GM23248 (cell line): Measurements from ENCODE around the gene MLF2. TPM values are rescaled to one million over a fixed set of nuclear protein-coding genes. Genes with fewer than 3 reads are reported as not detected.

Source experiments
- DNase-seq: peaks from one replicate; pipeline ENCODE4 v3.0.0-alpha.2; 2015
- H2AFZ ChIP-seq: fragments of 200-600 bp; sonication (generic); 2 replicates; pipeline ENCODE4 v1.6.1; 2016; ENCODE audit warnings: antibody characterized with exemption
- H3F3A ChIP-seq: fragments of 200-600 bp; sonication (generic); 2 replicates; pipeline ENCODE4 v1.6.1; 2016; ENCODE audit warnings: mild to moderate bottlenecking, antibody characterized with exemption, mixed run types; ENCODE audit not compliant: insufficient read depth
- H3K27ac ChIP-seq: fragments of 200-600 bp; sonication (generic); 2 replicates; pipeline ENCODE4 v1.5.1; 2016; ENCODE audit warnings: mild to moderate bottlenecking
- H3K27me3 ChIP-seq: fragments of 200-600 bp; sonication (generic); replicated peaks from 2 replicates; pipeline ENCODE4 v1.6.1; 2016; ENCODE audit warnings: mild to moderate bottlenecking; ENCODE audit not compliant: insufficient read depth
- H3K36me3 ChIP-seq: fragments of 200-600 bp; sonication (generic); 2 replicates; pipeline ENCODE4 v1.6.1; 2016; ENCODE audit warnings: low read depth, mild to moderate bottlenecking
- H3K4me1 ChIP-seq: fragments of 200-600 bp; sonication (generic); 2 replicates; pipeline ENCODE4 v1.6.1; 2016; ENCODE audit warnings: mild to moderate bottlenecking; ENCODE audit not compliant: insufficient read depth
- H3K4me2 ChIP-seq: fragments of 200-600 bp; sonication (generic); one replicate; pipeline ENCODE4 v1.6.1; 2016; ENCODE audit warnings: mild to moderate bottlenecking; ENCODE audit not compliant: unreplicated experiment
- H3K4me3 ChIP-seq: fragments of 200-600 bp; sonication (generic); 2 replicates; pipeline ENCODE4 v1.5.1; 2016; ENCODE audit warnings: mild to moderate bottlenecking
- H3K79me2 ChIP-seq: fragments of 200-600 bp; sonication (generic); 2 replicates; pipeline ENCODE4 v1.6.1; 2016; ENCODE audit warnings: mild to moderate bottlenecking; ENCODE audit not compliant: insufficient read depth
- H3K9ac ChIP-seq: fragments of 200-600 bp; sonication (generic); 2 replicates; pipeline ENCODE4 v1.6.1; 2016; ENCODE audit warnings: mild to moderate bottlenecking
- H3K9me2 ChIP-seq: fragments of 200-600 bp; sonication (generic); 2 replicates; pipeline ENCODE4 v1.6.1; 2016; ENCODE audit warnings: mixed run types, mild to moderate bottlenecking, moderate library complexity; ENCODE audit not compliant: insufficient read depth
- H3K9me3 ChIP-seq: fragments of 200-600 bp; sonication (generic); one replicate; pipeline ENCODE4 v1.6.1; 2017; ENCODE audit warnings: low read depth
- H4K20me1 ChIP-seq: fragments of 200-600 bp; sonication (generic); 2 replicates; pipeline ENCODE4 v1.6.0; 2016; ENCODE audit not compliant: insufficient read depth
- EZH2 ChIP-seq: fragments of 200-600 bp; sonication (generic); IDR thresholded peaks from 2 replicates; pipeline ENCODE4 v1.6.1; 2018; ENCODE audit warnings: antibody characterized with exemption, mild to moderate bottlenecking; ENCODE audit not compliant: insufficient read depth, poor library complexity, severe bottlenecking
- EZH2phosphoT487 ChIP-seq: fragments of 200-600 bp; sonication (generic); IDR thresholded peaks from 2 replicates; pipeline ENCODE4 v1.6.1; 2018; ENCODE audit warnings: antibody characterized with exemption, moderate library complexity, mild to moderate bottlenecking, low read depth; ENCODE audit not compliant: insufficient read depth
- WGBS, 2 experiments: methylation state at CpG; one replicate each; pipeline ENCODE4 v1.1.6; 2015 to 2017; ENCODE audit warnings: low lambda C conversion rate in 2 of 2, low coverage in 1 of 2; ENCODE audit errors: missing lambda C conversion rate in 2 of 2; 5-methylcytosine and 5-hydroxymethylcytosine counted together
- in situ Hi-C: fragments of 300-500 bp; cut with MboI; formaldehyde crosslinking; loops from 2 replicates; pipeline ENCODE4 v1.15.0; 2020
- polyA plus RNA-seq: library from polyadenylated mRNA; unstranded; fragments of >200 nt; fragmentation: Nextera tagmentation; extraction: Ambion mirVana; gene quantifications from 2 replicates; pipeline ENCODE4 v1.2.1, GENCODE V29; 2016
- total RNA-seq: library from RNA; depleted of rRNA; stranded (reverse); fragments of >200 nt; shearing (Covaris generic); gene quantifications from 2 replicates; pipeline ENCODE4 v1.2.3, GENCODE V29; 2014

MLF2 gene
- total and polyA plus RNA-seq, 2 experiments from 2014 or later = 313 to 386 TPM

DNA sequence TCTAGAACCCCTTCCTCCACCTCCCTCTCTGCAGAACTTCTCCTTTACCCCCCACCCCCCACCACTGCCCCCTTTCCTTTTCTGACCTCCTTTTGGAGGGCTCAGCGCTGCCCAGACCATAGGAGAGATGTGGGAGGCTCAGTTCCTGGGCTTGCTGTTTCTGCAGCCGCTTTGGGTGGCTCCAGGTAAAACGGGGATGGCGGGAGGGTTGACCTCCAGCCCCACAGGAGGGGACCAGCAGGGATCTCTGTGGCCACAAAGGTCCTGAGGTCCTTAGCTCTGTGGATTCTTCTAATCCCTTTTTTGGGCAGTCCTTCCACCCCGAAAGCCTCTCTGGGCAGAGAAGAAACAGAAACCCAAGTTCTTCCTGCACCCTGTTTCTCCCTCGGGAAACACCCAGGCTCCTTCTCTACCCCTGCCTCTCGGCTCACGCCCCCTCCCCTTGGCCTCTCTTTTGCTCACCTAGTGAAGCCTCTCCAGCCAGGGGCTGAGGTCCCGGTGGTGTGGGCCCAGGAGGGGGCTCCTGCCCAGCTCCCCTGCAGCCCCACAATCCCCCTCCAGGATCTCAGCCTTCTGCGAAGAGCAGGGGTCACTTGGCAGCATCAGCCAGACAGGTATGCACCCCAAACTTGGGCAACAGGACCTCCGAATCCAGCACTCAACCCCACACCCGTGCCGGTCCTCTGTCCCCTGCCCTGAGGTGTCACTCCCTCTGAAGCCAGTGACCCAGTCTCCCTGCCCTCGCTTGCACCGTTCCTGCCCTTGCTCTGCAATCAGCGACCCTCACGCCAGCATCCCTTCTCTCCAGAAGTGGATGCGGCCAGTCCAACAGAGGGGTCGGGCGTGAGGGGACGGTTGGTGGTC, 20.0 kb upstream of the MLF2 start:
- Histone ChIP-seq H3K4me3 (no peak overlapping the region), H2AFZ (no peak overlapping the region), H3K4me1 (peaks cover 9% of the 10 kb centered on the region), H3F3A (peaks cover 16% of the 10 kb centered on the region), H3K79me2 (peaks cover 22% of the 10 kb centered on the region), H3K4me2 (no peak overlapping the region), H3K9ac (no peak overlapping the region), H3K9me2 (no peaks in the 10 kb centered on the region), H3K9me3 (no peaks in the 10 kb centered on the region), H4K20me1 (peaks cover 9% of the 10 kb centered on the region; the same call in 1 of the 2 replicates), H3K27me3 (no peaks in the 10 kb centered on the region), H3K27ac (no peak overlapping the region), H3K36me3 (peaks cover 7% of the 10 kb centered on the region; the same call in 1 of the 2 replicates)
- WGBS, 2 experiments = 89 to 92% methylated on average over 21 of the region's 21 CpGs
- DNase-seq = no peak
- no peak for TF ChIP-seq EZH2
- no peak for TF ChIP-seq EZH2phosphoT487
- in situ Hi-C loops = no loop called here

DNA sequence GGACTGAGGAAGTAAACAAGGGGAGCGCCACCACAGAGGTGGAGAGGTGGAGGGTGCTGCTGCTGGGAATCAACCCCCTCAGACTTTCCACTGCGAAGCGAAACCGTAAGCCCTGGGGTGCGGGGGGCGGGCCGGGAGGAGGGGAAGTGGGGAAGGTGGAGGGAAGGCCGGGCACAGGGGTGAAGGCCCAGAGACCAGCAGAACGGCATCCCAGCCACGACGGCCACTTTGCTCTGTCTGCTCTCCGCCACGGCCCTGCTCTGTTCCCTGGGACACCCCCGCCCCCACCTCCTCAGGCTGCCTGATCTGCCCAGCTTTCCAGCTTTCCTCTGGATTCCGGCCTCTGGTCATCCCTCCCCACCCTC, 19.4 kb upstream of the MLF2 start, which contains the start of gene LAG3:
LAG3 (plus strand) TSS at position 190 of the 365 bp plus-strand sequence. CDS start 333 bp downstream, outside the sequence.
- no peak within 1 kb of the TSS for H3K4me2 ChIP-seq
- no peak for DNase-seq
- H4K20me1 ChIP-seq = peaks cover 9% of the 10 kb centered on the region; the same call in 1 of the 2 replicates

DNA sequence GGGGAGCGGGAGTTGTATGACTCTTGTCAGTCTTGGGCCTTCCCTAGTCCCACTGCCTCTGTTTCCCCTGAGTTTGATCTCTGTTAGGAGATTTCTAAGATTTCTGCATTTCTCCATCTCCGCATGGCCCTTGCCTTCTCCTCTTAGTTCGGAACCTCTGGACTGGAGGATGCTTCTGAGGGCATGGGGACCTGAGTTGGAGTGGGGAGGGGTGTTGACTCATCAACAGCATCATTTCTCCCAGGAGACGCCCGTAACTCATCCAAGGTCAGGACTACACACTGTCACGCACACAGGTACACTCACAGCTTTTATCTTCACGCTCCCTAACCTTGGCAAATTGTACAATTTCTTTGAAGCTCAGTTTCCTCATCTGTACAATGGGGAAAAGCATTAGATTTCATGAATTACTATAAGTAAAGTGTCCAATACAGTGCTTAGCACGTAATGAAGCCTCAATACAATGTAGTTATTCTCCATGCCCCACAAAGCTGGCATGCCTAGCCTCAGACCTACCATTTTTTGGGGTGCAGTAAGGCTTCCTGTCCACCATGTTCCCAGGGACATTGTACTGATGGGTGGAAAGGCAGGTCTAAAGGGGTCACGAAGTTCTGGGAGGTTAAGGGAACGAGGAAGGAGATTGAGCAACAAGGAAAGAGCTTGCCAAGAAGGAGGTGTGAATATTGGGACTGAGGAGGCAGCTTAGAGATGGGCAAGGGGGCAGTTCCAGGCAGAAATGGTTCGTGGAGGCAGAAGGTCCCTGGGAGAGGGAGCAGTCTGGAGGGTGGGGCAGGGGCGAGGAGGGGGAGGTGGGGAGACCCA, 18.8 kb upstream of the MLF2 start:
- H3K9me3 ChIP-seq = no peaks in the 10 kb centered on the region
- H2AFZ ChIP-seq = no peak overlapping the region
- no peak overlapping the region for H3K27ac ChIP-seq
- H3K79me2 ChIP-seq = peaks cover 33% of the 10 kb centered on the region
- no peak overlapping the region for H3K4me2 ChIP-seq
- no peak overlapping the region for H3K4me3 ChIP-seq
- H3K4me1 ChIP-seq = peaks cover 9% of the 10 kb centered on the region
- no peaks in the 10 kb centered on the region for H3K27me3 ChIP-seq
- in situ Hi-C loops = no loop called here
- H3K9me2 ChIP-seq = no peaks in the 10 kb centered on the region
- no peak for DNase-seq
- H4K20me1 ChIP-seq = peaks cover 9% of the 10 kb centered on the region; the same call in 1 of the 2 replicates
- H3F3A ChIP-seq = peaks cover 16% of the 10 kb centered on the region
- no peak overlapping the region for H3K9ac ChIP-seq
- H3K36me3 ChIP-seq = peaks cover 7% of the 10 kb centered on the region; the same call in 1 of the 2 replicates
- 70 to 74% methylated on average over 11 to 12 of the region's 12 CpGs for WGBS, 2 experiments
- TF ChIP-seq EZH2phosphoT487 (no peak), EZH2 (no peak)

More for the DNA sequence above, 19.4 kb upstream of the MLF2 start, which contains the start of gene LAG3:
- H3K9ac ChIP-seq = no peak within 1 kb of the TSS
- no peaks in the 10 kb centered on the region for H3K27me3 ChIP-seq
- WGBS, 2 experiments = 61 to 80% methylated on average over 2 to 15 of the region's 15 CpGs
- peaks cover 9% of the 10 kb centered on the region for H3K4me1 ChIP-seq
- H2AFZ ChIP-seq = no peak within 1 kb of the TSS
- H3K9me2 ChIP-seq = no peaks in the 10 kb centered on the region
- peaks cover 28% of the 10 kb centered on the region for H3K79me2 ChIP-seq
- peaks cover 7% of the 10 kb centered on the region; the same call in 1 of the 2 replicates for H3K36me3 ChIP-seq
- in situ Hi-C loops = no loop called here
- peaks cover 16% of the 10 kb centered on the region for H3F3A ChIP-seq
- H3K4me3 ChIP-seq = no peak within 1 kb of the TSS
- no peaks in the 10 kb centered on the region for H3K9me3 ChIP-seq
- TF ChIP-seq EZH2phosphoT487 (no peak), EZH2 (no peak)
- H3K27ac ChIP-seq = no peak within 1 kb of the TSS

DNA sequence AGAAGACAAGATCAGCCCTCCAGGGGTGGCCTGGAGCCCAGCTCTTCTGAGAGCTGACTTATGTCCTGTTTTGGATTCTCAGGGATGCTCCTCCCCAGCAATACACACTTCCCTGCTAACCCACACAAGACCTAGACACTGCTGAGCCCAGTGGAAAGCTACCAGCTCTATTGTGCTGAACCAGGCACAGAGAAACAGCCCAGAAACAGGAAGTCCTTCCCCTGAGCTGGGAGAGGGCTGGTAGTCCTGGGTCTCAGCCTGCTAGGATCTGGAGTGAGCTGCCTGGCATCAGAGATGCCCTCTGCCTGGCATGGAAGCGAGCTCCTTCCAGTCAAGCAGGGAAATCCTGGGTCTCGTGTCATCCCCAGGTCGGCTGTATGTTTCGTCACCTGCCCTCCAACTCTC, 18.2 kb upstream of the MLF2 start:
- no peak for DNase-seq
- peaks cover 16% of the 10 kb centered on the region for H3F3A ChIP-seq
- H4K20me1 ChIP-seq = peaks cover 9% of the 10 kb centered on the region; the same call in 1 of the 2 replicates
- no peak overlapping the region for H3K27ac ChIP-seq
- TF ChIP-seq EZH2 (no peak), EZH2phosphoT487 (no peak)
- in situ Hi-C loops = no loop called here
- no peaks in the 10 kb centered on the region for H3K9me3 ChIP-seq
- H3K9ac ChIP-seq = no peak overlapping the region
- no peak overlapping the region for H3K4me3 ChIP-seq
- WGBS, 2 experiments = 95 to 100% methylated on average over 4 of the region's 4 CpGs
- H3K4me1 ChIP-seq = peaks cover 9% of the 10 kb centered on the region
- H3K79me2 ChIP-seq = peaks cover 33% of the 10 kb centered on the region
- H3K36me3 ChIP-seq = peaks cover 7% of the 10 kb centered on the region; the same call in 1 of the 2 replicates
- H3K4me2 ChIP-seq = no peak overlapping the region
- H3K27me3 ChIP-seq = no peaks in the 10 kb centered on the region
- H2AFZ ChIP-seq = no peak overlapping the region
- H3K9me2 ChIP-seq = no peaks in the 10 kb centered on the region
